Measurements from ENCODE around the gene RAB7A.
"Not testable (repeated sequence)": the region's sequence is repeated elsewhere in the genome, so short reads cannot be mapped to it uniquely, and the experiment has no call there.

DNA sequence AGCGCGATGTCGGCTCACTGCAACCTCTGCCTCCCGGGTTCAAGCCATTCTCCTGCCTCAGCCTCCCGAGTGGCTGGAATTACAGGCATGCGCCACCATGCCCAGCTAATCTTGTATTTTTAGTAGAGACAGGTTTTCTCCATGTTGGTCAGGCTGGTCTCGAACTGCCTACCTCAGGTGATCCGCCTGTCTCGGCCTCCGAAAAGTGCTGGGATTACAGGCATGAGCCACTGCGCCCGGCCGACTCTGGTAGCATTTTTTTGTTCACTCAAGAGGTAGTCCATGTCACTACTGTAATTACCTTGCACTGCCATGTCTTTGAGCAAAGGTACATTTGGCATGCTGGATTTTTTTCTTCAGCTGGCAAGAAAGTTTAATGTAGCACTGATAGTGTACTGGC, 2.5 kb downstream of the RAB7A start:
- TF ChIP-seq, protein P1, sequence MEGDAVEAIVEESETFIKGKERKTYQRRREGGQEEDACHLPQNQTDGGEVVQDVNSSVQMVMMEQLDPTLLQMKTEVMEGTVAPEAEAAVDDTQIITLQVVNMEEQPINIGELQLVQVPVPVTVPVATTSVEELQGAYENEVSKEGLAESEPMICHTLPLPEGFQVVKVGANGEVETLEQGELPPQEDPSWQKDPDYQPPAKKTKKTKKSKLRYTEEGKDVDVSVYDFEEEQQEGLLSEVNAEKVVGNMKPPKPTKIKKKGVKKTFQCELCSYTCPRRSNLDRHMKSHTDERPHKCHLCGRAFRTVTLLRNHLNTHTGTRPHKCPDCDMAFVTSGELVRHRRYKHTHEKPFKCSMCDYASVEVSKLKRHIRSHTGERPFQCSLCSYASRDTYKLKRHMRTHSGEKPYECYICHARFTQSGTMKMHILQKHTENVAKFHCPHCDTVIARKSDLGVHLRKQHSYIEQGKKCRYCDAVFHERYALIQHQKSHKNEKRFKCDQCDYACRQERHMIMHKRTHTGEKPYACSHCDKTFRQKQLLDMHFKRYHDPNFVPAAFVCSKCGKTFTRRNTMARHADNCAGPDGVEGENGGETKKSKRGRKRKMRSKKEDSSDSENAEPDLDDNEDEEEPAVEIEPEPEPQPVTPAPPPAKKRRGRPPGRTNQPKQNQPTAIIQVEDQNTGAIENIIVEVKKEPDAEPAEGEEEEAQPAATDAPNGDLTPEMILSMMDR (IDR thresholded peaks at IDR 0.05): not testable (repeated sequence)
- not testable (repeated sequence) for TF ChIP-seq POLR2A (IDR thresholded peaks at IDR 0.05; ENCODE audit: low read depth); POLR2AphosphoS5 (IDR thresholded peaks at IDR 0.05)
